NCI-H2196 treated with DMSO at 0.1 percent for 48 hours (cell line): Measurements from ENCODE around the gene ITPKB.
A peak's percentile ranks its signal among the peaks of the same experiment; 100 is the strongest.

Source experiments
- DNase-seq: peaks from one replicate; lab custom pipeline; 2025; ENCODE audit not compliant: unreplicated experiment; lab: John Stamatoyannopoulos, UW

ITPKB gene

GRCh38 chr1:226706684-226707083, 32.4 kb downstream of the ITPKB start:
- no peak for DNase-seq

GRCh38 chr1:226704169-226704937, 34.7 kb downstream of the ITPKB start:
- no peak for DNase-seq

GRCh38 chr1:226702957-226703831, 35.9 kb downstream of the ITPKB start:
- peak; percentile 33 for DNase-seq

GRCh38 chr1:226702318-226702956, 36.6 kb downstream of the ITPKB start:
- DNase-seq = peak; percentile 39

GRCh38 chr1:226700861-226701260, 38.2 kb downstream of the ITPKB start:
- DNase-seq = no peak

- DNase-seq = no peak
Observed at GRCh38 chr1:226699166-226699565, 39.9 kb downstream of the ITPKB start.

- no peak for DNase-seq
Observed at GRCh38 chr1:226698659-226699058, 40.4 kb downstream of the ITPKB start.

GRCh38 chr1:226697929-226698544, 41.0 kb downstream of the ITPKB start:
- DNase-seq = no peak

GRCh38 chr1:226697151-226697928, 41.7 kb downstream of the ITPKB start:
- DNase-seq = no peak

GRCh38 chr1:226696547-226696946, 42.5 kb downstream of the ITPKB start:
- DNase-seq = no peak

GRCh38 chr1:226695335-226695900, 43.7 kb downstream of the ITPKB start:
- no peak for DNase-seq

- DNase-seq = no peak
Observed at GRCh38 chr1:226692823-226693222, 46.3 kb downstream of the ITPKB start.

- no peak for DNase-seq
Observed at GRCh38 chr1:226692051-226692792, 46.9 kb downstream of the ITPKB start.

GRCh38 chr1:226691247-226691646, 47.8 kb downstream of the ITPKB start:
- DNase-seq = no peak

GRCh38 chr1:226690460-226690982, 48.6 kb downstream of the ITPKB start:
- no peak for DNase-seq

GRCh38 chr1:226688808-226689207, 50.3 kb downstream of the ITPKB start:
- no peak for DNase-seq

- no peak for DNase-seq
Observed at GRCh38 chr1:226688056-226688748, 50.9 kb downstream of the ITPKB start.

- no peak for DNase-seq
Observed at GRCh38 chr1:226687426-226687825, 51.7 kb downstream of the ITPKB start.
